NCI-H1048 (cell line): ENCODE results near the gene PMVK.

ENCODE experiments used
- DNase-seq: peaks from one replicate; lab custom pipeline; 2025; lab: John Stamatoyannopoulos, UW

The PMVK gene

DNA sequence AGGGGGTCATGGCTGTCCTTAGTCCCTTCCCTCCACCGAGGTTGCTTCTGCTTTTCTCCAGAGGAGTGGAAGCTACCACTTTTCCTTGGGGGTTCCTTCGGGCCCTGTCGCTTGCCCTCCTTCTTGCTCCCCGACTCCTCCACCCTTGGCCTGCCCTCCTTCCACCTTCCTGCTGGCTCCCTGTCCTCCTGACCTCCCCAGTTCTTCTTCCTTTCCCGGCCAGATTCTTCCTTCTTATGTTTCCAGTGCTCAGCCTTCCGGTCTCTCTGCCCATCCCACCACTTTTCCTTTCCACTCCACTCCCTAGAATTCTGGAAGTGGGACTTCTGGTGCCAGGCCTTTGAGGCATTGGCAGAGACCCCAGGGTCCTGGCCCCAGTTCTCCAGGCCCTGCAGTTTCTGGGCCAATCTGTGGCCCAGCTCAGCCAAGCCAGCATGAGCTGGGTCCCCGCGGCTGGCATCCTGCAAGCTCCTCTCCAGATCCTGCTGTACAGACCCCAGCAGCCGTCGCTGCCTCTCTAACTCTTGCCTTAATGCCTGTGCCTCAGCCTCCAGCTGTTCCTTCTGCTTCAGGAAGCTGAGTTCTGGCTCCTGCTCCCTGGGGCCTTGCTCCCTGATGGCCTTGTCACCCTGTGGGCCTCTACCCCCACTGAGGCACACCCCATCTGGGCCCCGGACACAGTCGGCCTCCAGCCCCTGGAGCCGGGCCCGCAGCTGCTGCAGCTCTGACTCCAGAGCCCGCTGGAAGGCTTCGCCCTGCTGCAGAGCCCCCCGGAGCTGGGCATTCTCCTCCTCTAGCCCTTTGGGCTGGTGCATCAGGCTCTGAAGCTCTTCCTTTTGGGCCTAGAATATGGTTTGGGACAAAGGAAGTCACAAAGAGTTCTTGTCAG, 9.7 kb upstream of the PMVK start:
- no peak for DNase-seq

DNA sequence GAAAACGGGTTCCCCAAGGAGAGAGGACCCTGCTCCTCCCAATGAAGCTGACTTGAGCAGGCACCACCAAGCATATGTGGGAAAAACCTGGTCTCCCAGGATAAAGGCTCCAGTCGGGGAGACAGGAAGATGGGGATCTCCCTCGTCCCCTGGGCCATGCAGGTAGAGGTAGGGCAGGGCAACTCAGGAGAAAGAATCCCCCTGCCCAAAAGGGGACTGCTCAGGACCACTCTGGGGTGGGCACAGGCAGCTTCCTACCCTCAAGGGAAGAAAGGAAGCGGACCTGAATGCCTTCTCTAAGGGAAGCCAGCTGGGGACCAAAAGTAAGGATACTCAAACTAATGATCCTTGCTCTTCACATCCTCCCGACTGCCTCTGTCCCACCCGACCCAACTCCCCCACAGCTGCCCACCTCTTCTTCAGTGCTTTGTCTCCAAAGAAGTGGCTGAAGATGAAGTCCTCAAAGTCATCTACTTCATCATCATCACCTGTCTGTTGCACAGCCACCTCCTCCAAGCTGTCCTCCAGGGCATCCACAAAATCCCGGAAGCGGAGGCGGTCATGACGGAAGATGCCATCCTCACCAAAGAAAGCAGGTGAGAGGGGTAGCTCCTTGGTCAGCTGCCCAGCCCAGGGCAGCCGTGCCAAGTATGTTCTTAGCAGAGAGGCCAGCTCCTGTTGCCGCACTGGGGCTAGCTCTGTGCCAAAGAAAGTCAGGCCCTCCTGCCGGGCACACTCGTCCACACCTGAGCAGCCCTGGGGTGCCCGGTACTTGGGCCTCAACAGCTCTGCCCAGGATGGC, 8.8 kb upstream of the PMVK start:
- DNase-seq = no peak

DNA sequence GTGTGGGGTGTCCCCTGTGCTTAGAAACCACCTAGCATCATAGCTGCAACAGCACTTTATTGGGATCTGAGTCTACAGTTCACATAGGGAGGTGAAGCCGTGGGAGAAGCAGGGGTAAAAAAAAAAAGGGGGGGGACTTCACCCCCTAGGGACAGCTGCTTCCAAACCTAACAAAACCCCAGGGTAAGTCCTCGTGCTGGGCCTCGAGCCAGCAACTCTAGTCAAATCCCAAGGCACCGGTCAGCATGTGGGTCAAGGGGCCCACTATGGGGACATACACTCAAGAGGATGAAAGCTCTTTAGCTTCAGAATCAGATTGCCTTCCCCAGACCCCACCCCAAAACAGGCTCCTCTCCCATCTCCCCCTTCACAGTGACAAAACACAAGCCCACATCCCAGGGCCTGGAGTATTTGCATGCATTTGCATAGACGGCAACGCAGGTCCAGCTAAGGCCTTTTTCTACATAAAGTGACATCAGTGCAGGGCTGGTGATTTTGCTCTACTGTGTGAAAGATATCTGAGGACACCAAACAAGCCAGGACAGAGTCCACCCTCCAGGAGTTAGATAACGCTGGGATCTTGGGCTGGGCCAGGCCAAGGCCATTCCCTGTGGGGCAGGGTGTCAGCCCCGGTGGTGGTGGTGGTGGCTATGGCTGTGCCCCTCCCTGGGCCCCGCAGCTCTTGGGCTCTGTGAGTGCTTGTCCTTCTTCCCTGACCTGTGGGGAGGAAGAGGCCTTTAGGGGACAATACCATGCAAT, 8.1 kb upstream of the PMVK start:
- DNase-seq = peak; percentile 45

DNA sequence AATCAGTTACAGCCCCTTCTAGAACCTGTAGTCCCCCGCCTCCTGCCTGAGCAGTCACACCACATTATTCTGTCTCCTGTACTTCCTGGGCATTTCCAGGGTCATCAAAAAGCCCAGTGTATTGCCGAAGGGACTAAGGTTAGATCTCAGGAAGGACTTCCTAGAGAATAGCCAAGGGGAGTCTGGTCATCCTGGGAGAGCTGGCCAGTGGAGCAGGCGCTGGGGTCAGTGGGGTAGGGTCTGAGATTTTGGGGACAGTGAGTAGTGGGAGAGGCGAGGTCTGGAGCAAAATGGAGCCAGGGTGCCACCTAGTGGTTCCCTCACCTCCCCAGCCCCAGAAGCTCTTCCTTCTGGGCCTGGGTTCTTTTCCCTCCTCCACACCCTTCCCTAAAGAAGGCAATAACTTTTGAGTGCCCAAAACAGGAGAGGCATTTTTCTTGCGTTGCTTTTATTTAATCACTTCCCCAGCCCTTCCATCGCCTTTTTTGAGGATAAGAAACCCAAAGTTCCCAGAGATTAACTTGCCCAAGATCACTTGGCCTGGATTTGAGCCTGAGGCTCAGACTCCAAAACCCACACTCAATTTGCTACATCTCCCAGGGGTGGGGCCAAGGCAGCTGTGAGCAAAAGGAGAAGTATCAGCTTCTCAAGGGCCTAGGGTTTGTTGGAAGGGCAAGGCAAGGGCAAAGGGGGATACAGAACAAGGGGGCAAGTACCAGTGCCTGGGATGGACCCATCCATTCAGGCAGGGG, 7.3 kb upstream of the PMVK start:
- DNase-seq = no peak

DNA sequence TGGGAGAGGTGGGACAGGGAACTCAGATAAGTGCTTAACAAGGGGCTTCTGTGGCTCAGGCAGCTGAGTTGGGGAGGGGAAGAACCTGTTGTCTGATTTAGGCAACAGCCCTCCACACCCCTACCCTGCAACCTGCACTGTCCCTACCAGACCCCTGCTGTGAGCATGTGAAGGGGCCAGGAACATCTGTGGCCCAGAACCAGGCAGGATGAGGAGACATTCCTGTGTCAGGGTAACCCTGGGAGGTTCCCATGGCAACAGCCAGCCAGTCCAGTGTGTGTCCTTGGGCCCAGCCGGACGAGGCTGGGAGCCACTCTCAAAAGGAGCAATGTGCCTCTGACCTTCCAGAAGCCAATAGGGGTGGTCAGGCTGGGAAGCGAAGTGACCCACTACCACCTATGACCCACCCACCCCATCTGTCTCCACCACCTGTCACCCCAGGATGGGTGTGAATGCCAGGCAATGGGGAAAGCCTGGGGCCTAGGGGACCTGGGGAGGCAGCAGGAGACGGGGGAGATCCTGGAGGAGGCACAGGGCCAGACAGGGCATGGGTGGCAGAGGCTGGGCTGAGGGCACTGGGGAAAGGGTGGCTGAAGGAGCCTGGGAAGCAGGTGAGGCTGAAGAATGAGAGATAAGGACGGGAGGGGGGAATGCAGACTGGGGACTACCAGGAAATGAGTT, 5.0 kb upstream of the PMVK start:
- DNase-seq = no peak

DNA sequence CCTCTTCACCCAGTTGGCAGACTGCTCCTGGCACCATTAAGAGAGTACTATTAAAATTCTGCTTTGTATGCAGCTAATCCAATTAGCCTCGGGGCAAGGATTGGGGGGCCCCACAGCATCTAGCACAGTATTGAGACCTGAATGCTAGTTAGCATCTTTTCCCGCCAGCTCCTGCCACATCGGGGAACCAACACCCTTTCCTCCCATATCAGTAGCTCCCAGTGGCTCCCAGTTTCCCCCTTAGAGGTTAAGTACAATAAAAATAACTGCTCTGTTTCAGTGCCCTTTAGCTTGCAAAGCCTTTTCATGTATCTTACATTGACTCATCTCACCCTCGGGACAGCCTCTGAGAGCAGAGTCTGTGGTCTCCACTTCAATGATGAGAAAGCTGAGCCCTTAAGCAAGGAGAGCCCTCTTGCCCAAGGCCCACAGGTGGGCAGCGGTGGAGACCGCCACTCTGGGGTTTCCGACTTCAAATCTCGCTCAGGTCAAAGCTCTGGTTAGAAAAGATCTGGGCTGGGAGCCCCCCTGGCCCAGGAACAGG, 4.2 kb upstream of the PMVK start:
- no peak for DNase-seq

DNA sequence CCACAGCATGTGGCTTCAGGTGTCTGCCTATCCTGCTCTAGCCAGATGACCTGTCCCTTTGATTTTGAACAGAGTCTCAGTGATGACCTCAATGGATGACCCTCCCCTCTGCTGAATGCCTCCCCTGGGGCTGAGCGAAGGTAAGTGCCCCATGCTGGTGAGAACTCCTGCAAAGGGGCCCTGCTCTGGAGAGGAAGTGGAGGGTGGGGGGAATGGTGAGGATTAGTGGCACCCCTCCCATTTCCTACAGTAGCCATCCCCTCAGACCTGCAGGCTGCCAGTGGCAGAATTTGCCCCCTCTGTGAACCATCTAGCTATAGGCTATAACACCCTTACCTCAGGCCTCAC, 3.7 kb upstream of the PMVK start:
- DNase-seq = no peak

DNA sequence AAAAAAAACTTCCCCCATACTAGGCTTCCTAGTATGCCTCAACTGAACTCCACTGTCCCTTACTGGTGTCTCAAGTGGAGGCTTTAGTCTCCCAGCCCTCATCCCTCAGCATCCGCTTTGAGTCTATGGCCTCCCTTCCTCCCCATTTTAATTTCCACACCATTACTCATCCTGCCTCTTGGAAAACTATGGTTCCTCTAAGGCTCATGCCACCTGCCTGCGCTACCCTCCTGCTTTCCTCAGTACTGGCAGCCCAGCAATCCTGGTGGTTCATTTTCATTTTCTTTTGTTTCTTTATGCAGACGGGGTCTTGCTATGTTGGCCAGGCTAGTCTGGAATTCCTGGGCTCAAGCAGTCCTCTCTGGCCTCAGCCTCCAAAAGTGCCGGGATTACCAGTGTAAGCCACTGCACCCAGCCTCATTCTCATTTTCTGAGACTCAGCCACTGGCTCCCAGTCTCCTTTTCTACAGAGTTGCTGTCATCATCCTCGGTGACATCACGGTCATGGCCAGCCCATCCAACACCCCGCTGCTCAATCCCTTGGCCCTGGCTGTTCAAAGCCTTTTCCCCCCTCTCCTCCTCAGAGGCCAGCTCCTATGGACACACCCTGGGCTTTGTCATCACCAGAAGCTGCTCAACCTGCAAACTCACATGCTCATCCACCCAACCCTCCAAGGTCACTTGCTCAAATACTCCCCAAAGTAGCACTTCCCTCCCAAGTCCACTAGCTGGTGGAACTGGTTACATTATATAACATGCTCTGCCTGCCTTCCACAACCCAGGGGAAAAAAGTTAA, 2.3 kb upstream of the PMVK start:
- DNase-seq = no peak

DNA sequence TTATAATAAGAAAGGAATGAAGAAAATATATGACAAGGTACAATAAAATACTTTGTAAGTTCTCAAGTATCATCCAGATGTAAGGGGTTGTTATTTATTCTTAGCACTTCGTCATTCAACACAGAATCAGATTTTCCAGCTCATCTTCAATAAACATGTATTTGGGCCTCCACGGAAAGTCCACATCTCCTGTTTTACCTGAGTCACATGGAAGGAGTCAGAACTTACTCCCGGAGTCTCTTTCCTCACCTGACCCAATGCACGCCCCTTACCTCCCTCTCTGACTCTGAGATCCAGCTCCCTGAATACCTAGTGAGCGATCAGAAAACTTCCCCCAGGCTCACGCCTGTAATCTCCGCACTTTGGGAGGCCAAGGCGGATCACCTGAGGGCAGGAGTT, 1.5 kb upstream of the PMVK start:
- DNase-seq = no peak

DNA sequence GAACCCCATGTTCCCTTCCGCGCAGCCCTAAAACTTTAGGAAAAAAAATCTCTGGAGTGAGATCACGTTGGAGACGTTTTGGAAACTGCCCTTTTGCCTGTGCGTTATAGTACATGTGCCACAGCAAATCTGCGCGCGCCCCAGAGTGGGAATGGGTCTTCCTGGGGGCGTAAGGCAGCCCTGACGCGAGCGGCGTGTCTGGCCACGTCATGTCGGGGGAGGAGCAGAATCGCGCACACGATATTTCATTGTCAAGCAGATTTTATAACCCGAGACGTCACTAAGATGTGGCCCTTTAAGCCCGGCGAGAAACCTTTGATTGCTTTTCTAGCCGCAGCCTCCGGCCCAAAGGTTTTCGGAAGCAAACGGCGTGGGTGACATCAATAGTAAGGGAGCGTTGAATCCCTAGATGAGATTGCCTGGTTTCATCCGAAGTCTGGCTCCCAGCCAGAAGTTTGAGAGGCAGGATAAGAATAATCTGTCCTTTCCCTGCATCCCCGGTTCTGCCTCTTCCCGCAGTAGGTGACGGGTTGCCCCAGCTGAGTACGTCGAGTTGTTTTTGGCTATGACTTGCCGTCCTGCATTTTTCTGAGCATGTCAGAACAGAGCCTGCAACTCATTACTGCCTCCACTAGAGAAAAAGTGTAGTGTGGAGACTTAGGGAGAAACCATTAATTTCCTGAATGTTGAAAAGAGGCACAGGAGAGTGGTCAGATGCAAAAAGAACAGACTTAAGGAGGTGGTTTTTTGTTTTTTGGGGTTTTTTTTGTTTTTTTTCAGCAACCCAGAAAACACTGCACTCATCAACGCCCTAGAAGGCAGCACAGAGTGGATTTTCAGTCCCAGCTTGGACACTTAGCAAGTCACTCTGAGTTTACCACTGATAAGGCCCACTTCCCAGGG, 817 bp upstream of the PMVK start:
- DNase-seq = peak; percentile 82

DNA sequence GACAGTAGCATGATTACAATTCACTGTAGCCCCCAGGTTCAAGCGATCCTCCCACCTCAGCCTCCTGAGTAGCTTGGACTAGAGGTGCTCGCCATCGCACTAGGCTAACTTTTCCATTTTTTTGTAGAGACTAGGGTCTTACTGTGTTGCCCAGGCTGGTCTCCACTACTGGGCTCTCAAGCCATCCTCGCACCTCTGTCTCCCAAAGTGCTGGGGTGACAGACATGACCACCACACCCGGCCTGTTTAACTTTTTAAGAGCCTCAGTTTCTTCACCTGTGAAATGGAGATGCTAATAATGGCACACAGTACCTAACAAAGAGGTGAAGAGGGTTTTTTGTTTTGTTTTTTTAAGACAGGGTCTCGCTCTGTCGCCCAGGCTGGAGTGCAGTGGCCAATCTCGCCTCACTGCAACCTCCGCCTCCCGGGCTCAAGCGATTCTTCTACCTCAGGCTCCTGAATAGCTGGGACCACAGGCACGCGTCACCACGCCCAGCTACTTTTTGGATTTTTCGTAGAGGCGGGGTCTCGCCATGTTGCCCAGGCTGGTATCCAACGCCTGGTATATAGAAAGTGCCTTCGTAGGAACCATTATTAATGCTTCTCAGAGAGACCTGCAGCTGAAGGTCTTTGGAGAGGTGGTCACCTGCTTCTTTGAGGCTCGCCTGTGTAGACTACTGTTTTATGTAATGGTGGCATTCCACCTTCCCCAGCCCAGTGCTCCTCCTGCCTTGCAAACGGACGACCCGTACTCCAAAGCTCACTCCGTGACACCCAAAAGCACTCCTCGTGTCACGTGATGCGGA, 567 bp downstream of the PMVK start:
- DNase-seq = no peak

DNA sequence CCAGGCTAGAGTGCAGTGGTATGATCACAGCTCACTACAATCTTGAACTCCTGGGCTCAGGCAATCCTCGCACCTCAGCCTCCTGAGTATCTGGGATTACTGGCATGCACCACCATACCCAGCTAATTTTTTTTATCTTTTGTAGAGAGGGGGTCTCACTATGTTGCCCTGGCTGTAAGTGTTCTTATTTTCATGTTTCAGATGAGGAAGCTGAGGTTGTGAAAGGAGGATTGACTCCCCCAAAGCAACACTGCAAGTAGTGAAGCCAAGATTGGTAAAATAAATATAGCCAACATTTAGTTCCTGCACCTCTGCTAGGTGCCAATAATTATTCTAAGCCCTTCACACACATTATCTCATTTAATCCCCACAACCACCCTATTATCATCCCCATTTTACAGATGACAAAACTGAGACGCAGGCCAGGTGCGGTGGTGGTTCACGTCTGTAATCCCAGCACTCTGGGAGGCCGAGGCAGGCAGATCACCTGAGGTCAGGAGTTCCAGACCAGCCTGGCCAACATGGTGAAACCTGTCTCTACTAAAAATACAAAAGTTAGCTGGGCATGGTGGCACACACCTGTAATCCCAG, 2.1 kb downstream of the PMVK start:
- DNase-seq = no peak

DNA sequence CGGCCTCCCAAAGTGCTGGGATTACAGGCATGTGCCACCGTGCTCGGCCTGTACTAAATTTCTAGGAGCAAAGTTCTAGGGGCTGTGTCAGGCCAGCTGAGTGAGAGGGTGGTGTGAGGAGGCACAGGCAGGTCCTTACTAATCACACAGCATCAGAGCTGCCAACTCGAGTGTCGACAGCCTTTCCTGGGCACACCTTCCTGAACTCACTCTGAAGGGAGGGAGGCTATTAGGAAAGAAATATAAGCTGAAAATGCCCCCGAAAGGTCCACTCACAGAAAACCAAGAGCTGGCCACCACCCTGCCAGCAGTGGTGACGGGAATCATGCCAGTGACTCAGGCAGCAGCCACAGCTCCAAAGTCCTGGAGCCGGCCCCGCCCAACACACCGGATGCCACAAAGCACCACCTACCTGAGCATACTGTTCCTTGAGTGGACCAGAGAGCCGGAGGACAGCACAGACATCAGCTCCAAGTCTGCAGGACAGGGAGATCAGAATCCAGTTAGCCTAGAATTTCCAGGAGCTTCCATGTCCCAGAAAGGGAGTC, 4.5 kb downstream of the PMVK start:
- no peak for DNase-seq

DNA sequence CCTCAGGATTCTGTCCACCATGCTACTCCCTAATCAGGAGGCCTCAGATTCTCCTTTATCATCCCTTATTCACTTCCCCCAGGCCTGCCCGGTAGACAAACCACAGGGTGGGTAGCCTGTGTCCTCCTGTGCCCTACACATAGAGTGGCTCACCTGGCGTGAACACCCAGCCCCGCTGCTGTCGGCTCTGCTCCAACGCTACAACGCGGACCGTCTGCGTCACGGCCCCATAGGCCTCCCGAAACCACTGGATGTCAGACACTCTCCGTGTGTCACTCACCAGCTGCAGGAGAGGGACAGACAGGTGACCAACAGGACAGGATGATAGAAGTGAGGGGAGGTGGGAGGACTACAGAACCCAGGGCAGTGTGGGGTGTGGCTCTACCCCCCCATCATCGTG, 10.3 kb downstream of the PMVK start:
- no peak for DNase-seq

DNA sequence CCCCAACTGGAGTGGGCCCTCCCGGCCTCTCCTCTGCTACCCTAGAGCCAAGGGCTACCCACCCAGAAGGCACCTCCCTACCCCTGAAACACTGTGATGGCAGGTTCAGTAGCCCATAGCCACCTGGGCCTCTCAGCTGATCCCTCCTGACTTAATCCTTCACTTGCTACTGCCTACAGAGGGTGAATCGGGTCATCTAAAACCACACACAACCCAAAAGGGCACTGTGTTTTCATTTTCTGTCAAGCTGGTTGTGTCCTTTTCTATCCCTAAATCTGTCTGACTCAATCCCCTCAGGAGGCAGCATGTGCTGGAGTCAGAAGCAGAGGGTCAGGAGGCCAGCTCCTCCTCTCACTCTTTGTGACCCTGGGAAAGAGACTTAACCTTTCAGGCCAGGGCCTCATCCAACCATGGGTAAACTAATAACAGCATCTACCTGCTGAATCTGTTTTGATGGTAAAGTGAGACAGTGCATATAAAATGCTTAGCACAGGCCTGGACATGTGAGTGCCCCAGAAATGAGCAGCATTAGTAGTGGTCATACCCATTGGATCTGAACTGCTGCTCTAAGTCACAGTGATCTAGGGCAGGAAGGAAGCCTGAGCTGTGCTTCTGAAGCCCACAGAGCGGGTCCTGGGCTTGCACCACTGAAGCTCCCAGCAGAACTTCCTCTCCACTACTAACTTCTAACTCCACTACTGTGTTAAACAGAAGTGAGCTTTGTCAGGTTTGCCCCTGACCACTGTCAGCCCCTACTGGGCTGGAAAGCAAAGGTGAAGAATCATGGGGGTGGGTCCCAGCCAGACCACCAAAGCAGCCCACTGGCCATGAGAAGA, 11.0 kb downstream of the PMVK start:
- no peak for DNase-seq

DNA sequence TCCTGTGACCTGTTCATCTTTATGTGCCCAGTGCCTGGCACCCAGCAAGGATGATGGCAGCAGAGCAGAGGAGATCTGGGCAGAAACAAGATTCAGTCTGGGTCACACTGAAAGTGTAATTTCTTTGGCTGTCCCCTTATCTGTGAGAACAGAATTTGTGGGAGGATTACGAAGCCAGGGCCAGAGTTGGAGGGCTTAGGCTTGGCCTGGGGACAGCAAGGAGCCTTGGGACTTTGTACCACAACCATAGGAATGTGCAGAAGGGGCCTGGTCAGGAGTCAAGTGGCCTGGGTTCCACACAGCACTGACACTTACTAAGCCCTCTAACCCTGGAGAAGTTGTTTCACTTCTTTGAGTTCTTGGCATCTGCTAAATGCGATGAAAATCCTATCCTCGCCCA, 12.8 kb downstream of the PMVK start:
- no peak for DNase-seq

DNA sequence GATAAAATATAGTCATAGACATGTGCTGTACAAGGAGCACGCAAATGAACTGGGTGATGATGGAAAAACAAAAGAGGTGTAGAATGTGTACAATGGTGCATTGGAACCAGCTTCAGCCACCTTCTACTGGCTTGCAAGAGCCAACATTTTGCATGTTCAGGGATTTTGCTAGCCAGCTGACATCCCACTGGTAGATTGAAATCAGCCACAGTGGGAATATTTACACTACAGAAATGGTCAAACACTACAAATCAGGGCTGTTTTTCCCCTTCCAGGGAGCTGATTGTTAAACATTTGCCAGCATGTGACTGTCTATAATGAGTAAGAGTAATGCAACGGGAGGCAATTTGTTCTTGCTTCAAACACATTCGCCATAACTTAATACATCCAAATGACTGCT, 23.2 kb downstream of the PMVK start:
- DNase-seq = no peak
